Measurements from ENCODE around the gene CA10.

GRCh38 chr17:51650772-51651171, 507.7 kb downstream of the CA10 start:
- TF ChIP-seq CTCF (IDR thresholded peaks at IDR 0.05; ENCODE audit: extremely low read depth in 1 of 2, insufficient read depth in 1 of 2, low read depth in 1 of 2, low read length in 2 of 2) (no peak), GATA2 (IDR thresholded peaks at IDR 0.05; ENCODE audit: insufficient read depth, insufficient read length, low read depth, low read length) (no peak), POLR2AphosphoS5 (IDR thresholded peaks at IDR 0.05; ENCODE audit: insufficient read depth, low read depth, low read length) (no peak), POLR2A (IDR thresholded peaks at IDR 0.05; ENCODE audit: low read depth, low read length) (no peak), FOS (IDR thresholded peaks at IDR 0.05; ENCODE audit: borderline replicate concordance, insufficient read depth, low read length) (no peak)
